ENCODE results near the gene BHLHE40.
"Not testable (repeated sequence)": the region's sequence is repeated elsewhere in the genome, so short reads cannot be mapped to it uniquely, and the experiment has no call there.

Gene BHLHE40

DNA sequence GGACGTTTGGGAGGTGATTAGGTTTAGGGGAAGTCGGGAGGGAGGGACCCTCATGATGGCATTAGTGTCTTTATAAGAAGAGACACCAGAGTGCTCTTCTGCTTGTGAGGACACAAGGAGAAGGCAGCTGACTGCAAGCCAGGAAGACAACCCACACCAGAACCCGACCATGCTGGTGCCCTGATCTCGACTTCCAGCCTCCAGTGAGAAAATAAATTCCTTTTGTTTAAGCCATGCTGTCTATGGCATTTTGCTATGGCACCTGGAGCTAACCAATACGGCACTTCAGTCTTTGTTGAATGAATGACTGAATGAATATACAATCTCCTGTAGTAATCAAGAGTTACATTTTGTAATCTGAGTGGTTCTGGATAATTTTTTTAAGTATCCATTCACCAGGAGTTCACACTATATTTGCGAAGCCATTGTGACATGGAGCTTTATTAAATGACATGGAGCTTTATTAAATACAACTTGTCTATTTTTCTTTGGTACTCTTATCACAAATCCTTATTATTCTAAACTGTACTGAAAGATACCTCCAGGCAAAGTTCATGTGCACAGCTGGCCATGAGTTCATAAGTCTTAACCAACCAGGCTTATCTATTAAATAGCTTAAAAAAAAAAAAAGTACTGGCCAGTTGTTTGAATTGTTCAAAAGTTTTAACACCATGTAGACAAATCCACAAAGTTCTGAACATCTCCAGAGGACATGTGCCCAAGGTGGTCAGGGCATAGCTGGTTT is 24.8 kb upstream of the BHLHE40 start:
- Histone ChIP-seq H2BK15ac (replicated peaks; ENCODE audit: low read depth) (no peak overlapping the region), H4K5ac (ENCODE audit: low read length) (no peak overlapping the region), H3K36me3 (ENCODE audit: control insufficient read depth, insufficient read depth, low read length) (no peaks in the 10 kb centered on the region), H2BK5ac (ENCODE audit: low read length) (no peak overlapping the region), H3K4ac (ENCODE audit: low read depth, low read length) (no peak overlapping the region), H3K56ac (ENCODE audit: low read length) (no peak overlapping the region), H3K4me2 (ENCODE audit: low read length) (no peak overlapping the region), H3K27ac (ENCODE audit: low read depth, low read length) (no peak overlapping the region), H3K4me3 (ENCODE audit: low read length) (no peak overlapping the region), H3K9ac (ENCODE audit: low read length) (no peak overlapping the region), H3K23ac (ENCODE audit: low read length) (no peak overlapping the region), H3K27me3 (ENCODE audit: insufficient read depth, low read length, poor library complexity) (no peaks in the 10 kb centered on the region), H3K18ac (ENCODE audit: low read length) (no peak overlapping the region), H4K8ac (ENCODE audit: low read depth, low read length) (no peak overlapping the region), H3K4me1 (ENCODE audit: control insufficient read depth, low read depth, low read length) (no peaks in the 10 kb centered on the region), H3K79me1 (ENCODE audit: low read length) (no peaks in the 10 kb centered on the region), H2BK120ac (ENCODE audit: low read depth, low read length) (no peak overlapping the region), H2AK5ac (ENCODE audit: low read length) (no peak overlapping the region), H3K79me2 (ENCODE audit: control insufficient read depth, insufficient read depth, low read length) (no peaks in the 10 kb centered on the region)
- DNase-seq = no peak
- WGBS (ENCODE audit: extremely low coverage, insufficient coverage, low lambda C conversion rate) = no CpG with 5 or more reads among the region's 6 CpGs

DNA sequence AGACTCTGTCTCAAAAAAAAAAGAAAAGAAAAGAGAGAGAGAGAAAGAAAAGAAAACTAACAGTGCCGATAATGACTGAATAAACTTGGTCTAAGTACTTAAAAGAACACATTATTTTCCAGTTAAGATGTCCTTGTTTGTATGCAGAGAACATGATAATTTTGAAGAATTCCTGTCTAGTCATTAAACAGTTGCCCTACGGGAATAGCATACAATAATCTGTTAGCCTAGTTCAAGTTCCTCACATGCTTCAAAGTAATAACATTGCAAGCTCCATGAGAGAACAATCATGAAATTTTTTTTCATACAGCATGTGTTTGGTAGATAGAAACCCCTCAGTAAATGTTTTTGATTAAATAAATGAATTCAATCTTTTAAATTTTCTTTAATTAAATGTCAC is 23.1 kb upstream of the BHLHE40 start:
- WGBS (ENCODE audit: extremely low coverage, insufficient coverage, low lambda C conversion rate) = no CpG with 5 or more reads among the region's 2 CpGs
- Histone ChIP-seq H2BK120ac (ENCODE audit: low read depth, low read length) (no peak overlapping the region), H4K5ac (ENCODE audit: low read length) (no peak overlapping the region)

DNA sequence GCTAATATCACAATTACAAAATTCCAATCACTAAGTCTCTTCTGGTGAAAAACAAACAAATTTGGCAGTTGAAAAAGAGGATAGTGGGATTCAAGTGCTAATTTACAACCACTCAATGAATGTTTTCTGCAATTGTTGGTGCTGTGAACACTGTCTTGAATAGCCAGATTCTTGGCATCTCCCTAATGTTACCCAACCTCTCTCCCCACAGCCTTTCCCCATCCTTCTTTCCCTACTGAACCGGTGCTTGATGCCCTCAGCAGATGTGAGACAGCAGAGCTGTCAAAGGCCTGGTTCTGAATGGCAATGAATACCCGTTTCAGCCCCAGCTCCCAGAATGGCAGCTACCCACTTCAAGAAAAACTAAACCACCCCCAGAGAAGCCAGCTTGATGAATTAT is 22.5 kb upstream of the BHLHE40 start:
- H3K4ac ChIP-seq (ENCODE audit: low read depth, low read length) = no peak overlapping the region
- no peaks in the 10 kb centered on the region for H3K36me3 ChIP-seq (ENCODE audit: control insufficient read depth, insufficient read depth, low read length)
- no CpG with 5 or more reads among the region's 2 CpGs for WGBS (ENCODE audit: extremely low coverage, insufficient coverage, low lambda C conversion rate)
- H3K18ac ChIP-seq (ENCODE audit: low read length) = no peak overlapping the region
- no peak overlapping the region for H2BK5ac ChIP-seq (ENCODE audit: low read length)
- H3K4me2 ChIP-seq (ENCODE audit: low read length) = no peak overlapping the region
- H3K9ac ChIP-seq (ENCODE audit: low read length) = no peak overlapping the region
- H3K27me3 ChIP-seq (ENCODE audit: insufficient read depth, low read length, poor library complexity) = no peaks in the 10 kb centered on the region
- DNase-seq = no peak
- no peak overlapping the region for H2BK15ac ChIP-seq (replicated peaks; ENCODE audit: low read depth)
- H3K27ac ChIP-seq (ENCODE audit: low read depth, low read length) = no peak overlapping the region
- H3K79me2 ChIP-seq (ENCODE audit: control insufficient read depth, insufficient read depth, low read length) = no peaks in the 10 kb centered on the region
- H3K4me3 ChIP-seq (ENCODE audit: low read length) = no peak overlapping the region
- H3K79me1 ChIP-seq (ENCODE audit: low read length) = no peaks in the 10 kb centered on the region
- no peak overlapping the region for H3K23ac ChIP-seq (ENCODE audit: low read length)
- H4K8ac ChIP-seq (ENCODE audit: low read depth, low read length) = no peak overlapping the region
- no peak overlapping the region for H3K56ac ChIP-seq (ENCODE audit: low read length)
- no peak overlapping the region for H4K5ac ChIP-seq (ENCODE audit: low read length)
- H3K4me1 ChIP-seq (ENCODE audit: control insufficient read depth, low read depth, low read length) = no peaks in the 10 kb centered on the region
- no peak overlapping the region for H2BK120ac ChIP-seq (ENCODE audit: low read depth, low read length)
- no peak overlapping the region for H2AK5ac ChIP-seq (ENCODE audit: low read length)

More for the DNA sequence above, 23.1 kb upstream of the BHLHE40 start:
- H4K8ac ChIP-seq (ENCODE audit: low read depth, low read length) = no peak overlapping the region
- H2AK5ac ChIP-seq (ENCODE audit: low read length) = no peak overlapping the region
- H3K56ac ChIP-seq (ENCODE audit: low read length) = no peak overlapping the region
- H3K27me3 ChIP-seq (ENCODE audit: insufficient read depth, low read length, poor library complexity) = no peaks in the 10 kb centered on the region
- H3K79me1 ChIP-seq (ENCODE audit: low read length) = no peaks in the 10 kb centered on the region
- DNase-seq = no peak
- no peak overlapping the region for H2BK5ac ChIP-seq (ENCODE audit: low read length)
- H2BK15ac ChIP-seq (replicated peaks; ENCODE audit: low read depth) = no peak overlapping the region
- no peak overlapping the region for H3K23ac ChIP-seq (ENCODE audit: low read length)
- no peak overlapping the region for H3K27ac ChIP-seq (ENCODE audit: low read depth, low read length)
- H3K4me1 ChIP-seq (ENCODE audit: control insufficient read depth, low read depth, low read length) = no peaks in the 10 kb centered on the region
- no peaks in the 10 kb centered on the region for H3K36me3 ChIP-seq (ENCODE audit: control insufficient read depth, insufficient read depth, low read length)
- H3K4me3 ChIP-seq (ENCODE audit: low read length) = no peak overlapping the region
- H3K79me2 ChIP-seq (ENCODE audit: control insufficient read depth, insufficient read depth, low read length) = no peaks in the 10 kb centered on the region
- H3K4me2 ChIP-seq (ENCODE audit: low read length) = no peak overlapping the region
- H3K18ac ChIP-seq (ENCODE audit: low read length) = no peak overlapping the region
- H3K4ac ChIP-seq (ENCODE audit: low read depth, low read length) = no peak overlapping the region
- H3K9ac ChIP-seq (ENCODE audit: low read length) = no peak overlapping the region

DNA sequence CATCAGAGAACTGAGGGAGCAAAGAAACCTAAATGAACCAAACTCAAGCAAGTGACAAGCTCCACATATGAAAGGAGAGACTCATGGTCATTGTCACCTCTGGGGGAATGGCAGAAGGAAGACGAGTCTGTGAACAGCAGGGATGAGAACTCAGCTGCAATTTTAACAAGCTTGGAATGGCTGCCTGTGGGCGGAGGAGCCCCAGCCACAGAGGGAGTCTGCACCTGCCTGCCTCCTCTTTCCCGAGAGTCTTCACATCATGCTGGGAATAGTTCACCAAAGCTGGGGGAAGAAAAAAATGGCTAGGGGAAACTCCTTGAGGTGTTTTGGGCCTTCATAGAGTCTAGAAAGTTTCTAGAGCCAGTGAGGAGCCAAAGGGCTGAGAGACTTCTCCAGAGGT is 21.3 kb upstream of the BHLHE40 start:
- H3K27me3 ChIP-seq (ENCODE audit: insufficient read depth, low read length, poor library complexity) = no peaks in the 10 kb centered on the region
- H2BK5ac ChIP-seq (ENCODE audit: low read length) = no peak overlapping the region
- H2BK15ac ChIP-seq (replicated peaks; ENCODE audit: low read depth) = no peak overlapping the region
- H2BK120ac ChIP-seq (ENCODE audit: low read depth, low read length) = no peak overlapping the region
- no peak overlapping the region for H2AK5ac ChIP-seq (ENCODE audit: low read length)
- H3K23ac ChIP-seq (ENCODE audit: low read length) = no peak overlapping the region
- no peak overlapping the region for H3K18ac ChIP-seq (ENCODE audit: low read length)
- no peak overlapping the region for H3K9ac ChIP-seq (ENCODE audit: low read length)
- WGBS (ENCODE audit: extremely low coverage, insufficient coverage, low lambda C conversion rate) = no CpG with 5 or more reads among the region's 3 CpGs
- no peak overlapping the region for H3K56ac ChIP-seq (ENCODE audit: low read length)
- no peaks in the 10 kb centered on the region for H3K36me3 ChIP-seq (ENCODE audit: control insufficient read depth, insufficient read depth, low read length)
- H3K4me2 ChIP-seq (ENCODE audit: low read length) = no peak overlapping the region
- no peaks in the 10 kb centered on the region for H3K79me1 ChIP-seq (ENCODE audit: low read length)
- H4K8ac ChIP-seq (ENCODE audit: low read depth, low read length) = no peak overlapping the region
- DNase-seq = no peak
- no peak overlapping the region for H3K4me3 ChIP-seq (ENCODE audit: low read length)
- H3K27ac ChIP-seq (ENCODE audit: low read depth, low read length) = no peak overlapping the region
- H3K4ac ChIP-seq (ENCODE audit: low read depth, low read length) = no peak overlapping the region
- H4K5ac ChIP-seq (ENCODE audit: low read length) = no peak overlapping the region
- no peaks in the 10 kb centered on the region for H3K79me2 ChIP-seq (ENCODE audit: control insufficient read depth, insufficient read depth, low read length)
- H3K4me1 ChIP-seq (ENCODE audit: control insufficient read depth, low read depth, low read length) = no peaks in the 10 kb centered on the region

DNA sequence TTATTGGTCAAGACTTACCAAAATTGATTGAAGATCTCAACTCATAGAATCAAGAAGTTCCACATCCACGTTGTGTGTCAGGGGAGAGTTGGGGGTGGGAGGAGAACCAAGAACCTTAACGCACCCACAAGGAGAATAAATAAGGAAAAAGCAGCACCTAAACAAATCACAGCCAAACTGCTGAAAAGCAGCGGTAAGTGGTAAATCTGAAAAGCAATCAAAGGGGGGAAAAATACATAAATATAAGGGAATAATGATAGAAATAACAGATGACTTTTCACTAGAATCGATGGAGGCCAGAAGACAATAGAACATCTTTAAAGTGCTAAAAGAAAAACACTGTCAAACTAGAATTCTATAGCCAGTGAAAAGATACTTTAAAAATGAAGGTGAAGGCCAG is 20.1 kb upstream of the BHLHE40 start:
- Histone ChIP-seq H3K56ac (ENCODE audit: low read length) (no peak overlapping the region), H3K18ac (ENCODE audit: low read length) (no peak overlapping the region), H3K9ac (ENCODE audit: low read length) (no peak overlapping the region), H2BK15ac (replicated peaks; ENCODE audit: low read depth) (no peak overlapping the region), H3K4ac (ENCODE audit: low read depth, low read length) (no peak overlapping the region), H3K4me1 (ENCODE audit: control insufficient read depth, low read depth, low read length) (no peaks in the 10 kb centered on the region), H3K36me3 (ENCODE audit: control insufficient read depth, insufficient read depth, low read length) (no peaks in the 10 kb centered on the region), H3K79me2 (ENCODE audit: control insufficient read depth, insufficient read depth, low read length) (no peaks in the 10 kb centered on the region), H3K27ac (ENCODE audit: low read depth, low read length) (no peak overlapping the region), H3K79me1 (ENCODE audit: low read length) (no peaks in the 10 kb centered on the region), H3K4me3 (ENCODE audit: low read length) (no peak overlapping the region), H3K27me3 (ENCODE audit: insufficient read depth, low read length, poor library complexity) (no peaks in the 10 kb centered on the region), H4K8ac (ENCODE audit: low read depth, low read length) (no peak overlapping the region), H2BK120ac (ENCODE audit: low read depth, low read length) (no peak overlapping the region), H3K23ac (ENCODE audit: low read length) (no peak overlapping the region), H2BK5ac (ENCODE audit: low read length) (no peak overlapping the region), H2AK5ac (ENCODE audit: low read length) (no peak overlapping the region), H4K5ac (ENCODE audit: low read length) (no peak overlapping the region), H3K4me2 (ENCODE audit: low read length) (no peak overlapping the region)
- WGBS (ENCODE audit: extremely low coverage, insufficient coverage, low lambda C conversion rate) = no CpG with 5 or more reads among the region's 4 CpGs
- no peak for DNase-seq

DNA sequence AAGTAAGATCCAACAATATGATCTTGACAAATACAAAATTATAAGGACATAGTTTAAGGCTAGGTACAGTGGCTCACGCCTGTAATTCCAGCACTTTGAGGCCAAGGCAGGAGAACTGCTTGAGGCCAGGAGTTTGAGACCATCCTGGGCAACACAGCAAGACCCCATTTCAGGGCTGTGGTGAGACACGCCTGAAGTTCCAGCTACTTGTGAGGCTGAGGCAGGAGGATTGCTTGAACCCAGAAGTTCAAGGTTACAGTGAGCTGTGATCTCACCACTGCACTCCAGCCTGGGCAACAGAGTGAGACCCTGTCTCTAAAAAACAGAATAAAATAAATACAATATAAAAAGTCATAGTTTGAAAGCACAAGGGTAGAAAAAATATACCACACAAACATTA is 17.4 kb upstream of the BHLHE40 start:
- H3K36me3 ChIP-seq (ENCODE audit: control insufficient read depth, insufficient read depth, low read length); H4K8ac ChIP-seq (ENCODE audit: low read depth, low read length); H3K9ac ChIP-seq (ENCODE audit: low read length); H3K4ac ChIP-seq (ENCODE audit: low read depth, low read length); H3K4me3 ChIP-seq (ENCODE audit: low read length); H2BK120ac ChIP-seq (ENCODE audit: low read depth, low read length); DNase-seq; H3K4me2 ChIP-seq (ENCODE audit: low read length); H2AK5ac ChIP-seq (ENCODE audit: low read length); H2BK15ac ChIP-seq (replicated peaks; ENCODE audit: low read depth); H4K5ac ChIP-seq (ENCODE audit: low read length); H3K56ac ChIP-seq (ENCODE audit: low read length); H3K27me3 ChIP-seq (ENCODE audit: insufficient read depth, low read length, poor library complexity); H3K79me1 ChIP-seq (ENCODE audit: low read length); H3K79me2 ChIP-seq (ENCODE audit: control insufficient read depth, insufficient read depth, low read length); H3K4me1 ChIP-seq (ENCODE audit: control insufficient read depth, low read depth, low read length); H3K23ac ChIP-seq (ENCODE audit: low read length); H3K27ac ChIP-seq (ENCODE audit: low read depth, low read length); H2BK5ac ChIP-seq (ENCODE audit: low read length); H3K18ac ChIP-seq (ENCODE audit: low read length): not testable (repeated sequence)
- no CpG with 5 or more reads among the region's 2 CpGs for WGBS (ENCODE audit: extremely low coverage, insufficient coverage, low lambda C conversion rate)

All from mesendoderm (in vitro differentiated cells).